H9 (cell line): ENCODE data around the gene NFX1. TPM values are rescaled to one million over a fixed set of nuclear protein-coding genes. Genes with fewer than 3 reads are reported as not detected.

ENCODE experiments used
- DNase-seq: peaks from one replicate; pipeline ENCODE4 v3.0.0-alpha.2; 2017
- H2AFZ ChIP-seq: one replicate; pipeline ENCODE4 v1.6.1; 2013; ENCODE audit warnings: mild to moderate bottlenecking, low read length, control low read depth, moderate library complexity
- H2AK5ac ChIP-seq: 2 replicates; pipeline ENCODE4 v1.6.1; 2013; ENCODE audit warnings: low read length, control low read depth, mixed read lengths; ENCODE audit not compliant: insufficient read length
- H2BK120ac ChIP-seq: one replicate; pipeline ENCODE4 v1.6.1; 2013; ENCODE audit warnings: low read depth, mild to moderate bottlenecking, low read length, control low read depth, inconsistent platforms; ENCODE audit not compliant: poor library complexity, severe bottlenecking
- H2BK12ac ChIP-seq: 2 replicates; pipeline ENCODE4 v1.6.1; 2013; ENCODE audit warnings: low read length, control low read depth, mixed read lengths, low read depth; ENCODE audit not compliant: insufficient read length
- H2BK15ac ChIP-seq: 2 replicates; pipeline ENCODE4 v1.6.1; 2013; ENCODE audit warnings: low read depth, low read length, control low read depth
- H2BK20ac ChIP-seq: one replicate; pipeline ENCODE4 v1.6.1; 2013; ENCODE audit warnings: low read depth, mild to moderate bottlenecking, low read length, control low read depth, inconsistent platforms; ENCODE audit not compliant: poor library complexity, severe bottlenecking
- H2BK5ac ChIP-seq: 2 replicates; pipeline ENCODE4 v1.6.1; 2013; ENCODE audit warnings: low read length, control low read depth, mixed read lengths; ENCODE audit not compliant: insufficient read length
- H3K14ac ChIP-seq: 2 replicates; pipeline ENCODE4 v1.6.1; 2013; ENCODE audit warnings: low read length, control low read depth; ENCODE audit not compliant: insufficient read depth
- H3K18ac ChIP-seq: 2 replicates; pipeline ENCODE4 v1.6.1; 2013; ENCODE audit warnings: low read depth, mild to moderate bottlenecking, mixed read lengths, low read length, control low read depth; ENCODE audit not compliant: insufficient read length
- H3K23ac ChIP-seq: 2 replicates; pipeline ENCODE4 v1.6.1; 2013; ENCODE audit warnings: low read length, control low read depth, mixed read lengths, low read depth; ENCODE audit not compliant: insufficient read length
- H3K23me2 ChIP-seq: 2 replicates; pipeline ENCODE4 v1.6.1; 2013; ENCODE audit warnings: low read depth, mild to moderate bottlenecking, mixed read lengths, low read length, control low read depth; ENCODE audit not compliant: insufficient read length, poor library complexity, severe bottlenecking
- H3K27ac ChIP-seq: 2 replicates; pipeline ENCODE4 v1.5.1; 2013; ENCODE audit warnings: low read length, control low read depth, mixed read lengths, low read depth; ENCODE audit not compliant: insufficient read length
- H3K27me3 ChIP-seq: 2 replicates; pipeline ENCODE4 v1.6.1; 2013; ENCODE audit warnings: low read length, control low read depth, inconsistent platforms; ENCODE audit not compliant: insufficient read depth
- H3K4ac ChIP-seq: 2 replicates; pipeline ENCODE4 v1.6.1; 2013; ENCODE audit warnings: low read depth, mild to moderate bottlenecking, control low read depth, inconsistent platforms, low read length, moderate library complexity
- H3K4me1 ChIP-seq: 2 replicates; pipeline ENCODE4 v1.6.1; 2013; ENCODE audit warnings: low read length, control low read depth, inconsistent platforms; ENCODE audit not compliant: insufficient read depth
- H3K4me2 ChIP-seq: 2 replicates; pipeline ENCODE4 v1.6.1; 2013; ENCODE audit warnings: low read length, control low read depth, mixed read lengths; ENCODE audit not compliant: insufficient read length, insufficient read depth
- H3K56ac ChIP-seq: 2 replicates; pipeline ENCODE4 v1.6.1; 2013; ENCODE audit warnings: low read depth, mild to moderate bottlenecking, mixed read lengths, low read length, control low read depth; ENCODE audit not compliant: insufficient read length
- H3K79me1 ChIP-seq: 2 replicates; pipeline ENCODE4 v1.6.1; 2013; ENCODE audit warnings: low read depth, mild to moderate bottlenecking, moderate library complexity, low read length, control low read depth, inconsistent platforms; ENCODE audit not compliant: insufficient read depth, poor library complexity, severe bottlenecking
- H3K79me2 ChIP-seq: 2 replicates; pipeline ENCODE4 v1.6.1; 2013; ENCODE audit warnings: low read length, control low read depth, inconsistent platforms; ENCODE audit not compliant: insufficient read depth
- H3K9ac ChIP-seq: 2 replicates; pipeline ENCODE4 v1.6.1; 2013; ENCODE audit warnings: low read length, control low read depth, mixed read lengths; ENCODE audit not compliant: insufficient read length; ENCODE audit errors: extremely low read depth
- H3K9me3 ChIP-seq: one replicate; pipeline ENCODE4 v1.6.1; 2013; ENCODE audit warnings: low read depth, low read length, inconsistent platforms; ENCODE audit not compliant: control insufficient read depth
- H3T11ph ChIP-seq: one replicate; pipeline ENCODE4 v1.6.1; 2013; ENCODE audit warnings: mild to moderate bottlenecking, low read length, control low read depth, inconsistent platforms
- H4K20me1 ChIP-seq: one replicate; pipeline ENCODE4 v1.6.1; 2013; ENCODE audit not compliant: control insufficient read depth, insufficient read length, insufficient read depth
- H4K5ac ChIP-seq: 2 replicates; pipeline ENCODE4 v1.6.1; 2013; ENCODE audit warnings: low read depth, mild to moderate bottlenecking, mixed read lengths, low read length, control low read depth; ENCODE audit not compliant: insufficient read length
- H4K8ac ChIP-seq: replicated peaks from 2 replicates; pipeline ENCODE4 v1.6.1; 2013; ENCODE audit warnings: low read length, control low read depth, mixed read lengths, low read depth; ENCODE audit not compliant: insufficient read length
- H4K91ac ChIP-seq: 2 replicates; pipeline ENCODE4 v1.6.1; 2013; ENCODE audit warnings: low read depth, mild to moderate bottlenecking, moderate library complexity, mixed read lengths, low read length, control low read depth; ENCODE audit not compliant: insufficient read length
- H3K27ac Mint-ChIP-seq, 3 experiments: 2 replicates in 2 of 3; 3 replicates in 1 of 3; pipeline ENCODE4 v1.8.0; 2020 to 2021; ENCODE audit warnings: mixed read lengths in 3 of 3, mild to moderate bottlenecking in 1 of 3, moderate library complexity in 1 of 3
- H3K27me3 Mint-ChIP-seq: 2 replicates; pipeline ENCODE4 v1.8.0; 2021; ENCODE audit warnings: low read depth, mild to moderate bottlenecking, moderate library complexity, mixed read lengths
- H3K36me3 Mint-ChIP-seq, 3 experiments: 2 replicates in 2 of 3; 3 replicates in 1 of 3; pipeline ENCODE4 v1.8.0; 2020 to 2021; ENCODE audit warnings: low read depth in 3 of 3, mixed read lengths in 3 of 3; ENCODE audit not compliant: insufficient read depth in 1 of 3
- H3K4me1 Mint-ChIP-seq, 2 experiments: 2 replicates each; pipeline ENCODE4 v1.8.0; 2020; ENCODE audit warnings: mixed read lengths in 2 of 2
- H3K4me3 Mint-ChIP-seq, 2 experiments: 2 replicates in 1 of 2; 3 replicates in 1 of 2; pipeline ENCODE4 v1.8.0; 2020 to 2021; ENCODE audit warnings: mild to moderate bottlenecking in 2 of 2, mixed read lengths in 2 of 2, moderate library complexity in 1 of 2
- H3K9me3 Mint-ChIP-seq, 2 experiments: 2 replicates in 1 of 2; 3 replicates in 1 of 2; pipeline ENCODE4 v1.8.0; 2020; ENCODE audit warnings: mild to moderate bottlenecking in 2 of 2, mixed read lengths in 2 of 2, moderate library complexity in 1 of 2
- WGBS: extraction: QIAGEN DNeasy Blood & Tissue Kit; methylation state at CpG from one replicate; pipeline ENCODE4 v1.1.7; 2013; ENCODE audit warnings: missing lambda C conversion rate, low lambda C conversion rate, mixed read lengths; ENCODE audit not compliant: insufficient read length; ENCODE audit errors: extremely low coverage; 5-methylcytosine and 5-hydroxymethylcytosine counted together
- total RNA-seq: library from RNA; stranded (reverse); gene quantifications from 2 replicates; pipeline ENCODE4 v1.2.1, GENCODE V29; 2021
- TF ChIP-seq, protein P1 (sequence below): fragments of 200-600 bp; sonication (generic); conservative IDR thresholded peaks from 3 replicates; pipeline ENCODE4 v1.8.0; 2021; ENCODE audit warnings: antibody characterized with exemption, mild to moderate bottlenecking

NFX1 gene
- total RNA-seq, 1 experiment from 2014 or later: 35.1 TPM

DNA sequence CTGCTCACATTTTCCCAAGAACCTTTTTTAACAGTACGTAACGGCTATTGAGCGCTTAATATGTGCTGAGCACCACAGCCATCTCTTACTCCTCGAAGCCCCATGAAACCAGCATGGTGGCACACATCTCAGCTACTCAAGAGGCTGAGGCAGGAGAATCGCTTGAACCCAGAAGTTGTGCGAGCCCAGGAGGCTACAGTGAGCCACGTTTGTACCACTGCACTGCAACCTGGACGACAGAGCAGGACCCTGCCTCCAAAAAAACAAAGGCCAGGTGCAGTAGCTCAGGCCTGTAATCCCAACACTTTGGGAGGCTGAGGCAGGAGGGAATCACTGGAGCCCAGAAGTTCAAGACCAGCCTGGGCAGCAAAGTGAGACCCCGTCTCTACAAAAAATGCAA is 83.9 kb downstream of the NFX1 start:
- Histone ChIP-seq H2BK120ac (no peak overlapping the region), H3K27me3 (no peaks in the 10 kb centered on the region), H3K9ac (no peak overlapping the region), H3T11ph (no peak overlapping the region), H3K9me3 (no peaks in the 10 kb centered on the region), H4K8ac (no peak overlapping the region), H3K56ac (no peak overlapping the region), H2BK12ac (no peak overlapping the region), H4K5ac (no peak overlapping the region), H2AK5ac (no peak overlapping the region), H3K79me2 (no peaks in the 10 kb centered on the region), H2BK20ac (no peak overlapping the region), H3K27ac (no peak overlapping the region), H2BK5ac (no peak overlapping the region), H3K4me1 (no peaks in the 10 kb centered on the region), H3K23ac (no peak overlapping the region), H3K4ac (no peak overlapping the region), H2AFZ (no peak overlapping the region), H3K23me2 (no peaks in the 10 kb centered on the region), H3K79me1 (no peaks in the 10 kb centered on the region), H2BK15ac (no peak overlapping the region), H3K18ac (no peak overlapping the region), H3K4me2 (no peak overlapping the region), H4K20me1 (no peaks in the 10 kb centered on the region), H4K91ac (no peak overlapping the region), H3K14ac (no peak overlapping the region)
- H3K9me3 Mint-ChIP-seq: no peaks in the 10 kb centered on the region
- no peak for DNase-seq
- TF ChIP-seq, protein P1, sequence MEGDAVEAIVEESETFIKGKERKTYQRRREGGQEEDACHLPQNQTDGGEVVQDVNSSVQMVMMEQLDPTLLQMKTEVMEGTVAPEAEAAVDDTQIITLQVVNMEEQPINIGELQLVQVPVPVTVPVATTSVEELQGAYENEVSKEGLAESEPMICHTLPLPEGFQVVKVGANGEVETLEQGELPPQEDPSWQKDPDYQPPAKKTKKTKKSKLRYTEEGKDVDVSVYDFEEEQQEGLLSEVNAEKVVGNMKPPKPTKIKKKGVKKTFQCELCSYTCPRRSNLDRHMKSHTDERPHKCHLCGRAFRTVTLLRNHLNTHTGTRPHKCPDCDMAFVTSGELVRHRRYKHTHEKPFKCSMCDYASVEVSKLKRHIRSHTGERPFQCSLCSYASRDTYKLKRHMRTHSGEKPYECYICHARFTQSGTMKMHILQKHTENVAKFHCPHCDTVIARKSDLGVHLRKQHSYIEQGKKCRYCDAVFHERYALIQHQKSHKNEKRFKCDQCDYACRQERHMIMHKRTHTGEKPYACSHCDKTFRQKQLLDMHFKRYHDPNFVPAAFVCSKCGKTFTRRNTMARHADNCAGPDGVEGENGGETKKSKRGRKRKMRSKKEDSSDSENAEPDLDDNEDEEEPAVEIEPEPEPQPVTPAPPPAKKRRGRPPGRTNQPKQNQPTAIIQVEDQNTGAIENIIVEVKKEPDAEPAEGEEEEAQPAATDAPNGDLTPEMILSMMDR: no peak
- no CpG with 5 or more reads among the region's 9 CpGs for WGBS
- H3K27me3 Mint-ChIP-seq: no peaks in the 10 kb centered on the region; the same call in 1 of the 2 replicates
- H3K4me1 Mint-ChIP-seq: peaks cover 28 to 31% of the 10 kb centered on the region in 2 experiments
- H3K36me3 Mint-ChIP-seq: peaks cover 0 to 13% (median 10%) of the 10 kb centered on the region in 3 experiments; a peak in 4 of 7 replicates
- 0 out of 7 replicates have a peak overlapping the region, but pooled peaks of 1 of the 3 experiments have one; percentile 10 for H3K27ac Mint-ChIP-seq
- 0 out of 5 replicates have a peak overlapping the region, but pooled peaks of 1 of the 2 experiments have one; percentile 20 for H3K4me3 Mint-ChIP-seq
